NCI-H748 treated with DMSO at 0.1 percent for 48 hours (cell line): ENCODE measurements around the gene FAAP20.

ENCODE experiments used
- DNase-seq: peaks from one replicate; lab custom pipeline; 2025; lab: John Stamatoyannopoulos, UW

FAAP20 gene

DNA sequence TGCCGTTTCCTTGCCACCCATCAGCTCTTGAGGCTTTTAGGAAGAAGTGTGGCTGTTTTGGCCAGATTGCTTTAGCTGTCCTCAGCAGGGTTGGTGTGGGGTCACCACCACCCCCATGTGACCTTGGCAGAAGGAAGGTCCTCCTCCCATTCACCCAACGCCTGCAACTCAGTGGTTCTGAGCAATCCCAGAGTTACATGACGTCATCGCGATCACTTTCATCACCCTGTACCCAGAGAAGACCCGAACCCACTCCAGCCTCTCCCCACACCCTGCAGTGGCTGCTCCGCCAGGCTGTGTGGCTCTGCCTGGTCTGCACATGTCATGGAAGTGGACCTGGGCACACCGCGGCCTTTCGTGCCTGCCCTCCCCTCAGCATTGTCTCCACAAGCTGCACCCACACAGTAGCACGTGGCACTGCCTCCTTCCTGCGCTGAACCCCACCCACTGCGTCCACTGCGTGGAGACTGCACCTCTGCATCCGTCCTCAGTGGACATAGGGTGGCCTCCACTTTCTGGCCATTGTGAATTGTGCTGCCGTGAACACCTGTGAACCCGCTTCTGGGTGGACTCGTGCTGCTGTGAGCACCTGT is 16.5 kb downstream of the FAAP20 start:
- DNase-seq, result no peak

DNA sequence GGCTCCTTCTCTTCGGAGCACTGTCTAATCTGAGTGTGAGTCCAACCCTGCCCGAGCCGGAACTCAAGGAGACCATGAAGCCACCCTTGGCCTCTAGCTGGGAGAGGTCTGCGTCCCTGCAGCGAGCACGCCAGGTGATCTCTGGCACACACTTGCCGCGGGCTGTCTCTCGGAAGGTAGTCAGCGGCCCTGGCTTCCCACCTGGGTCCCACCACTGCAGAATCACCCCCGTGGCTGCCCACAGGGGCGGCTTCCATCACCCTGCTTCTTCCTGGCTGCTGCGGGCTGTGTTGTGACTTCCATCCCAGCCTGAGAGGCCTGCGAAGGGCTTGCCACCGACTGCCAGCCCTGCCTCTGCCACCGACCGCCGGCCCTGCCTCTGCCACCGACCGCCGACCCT is 17.0 kb downstream of the FAAP20 start:
- DNase-seq, result no peak

DNA sequence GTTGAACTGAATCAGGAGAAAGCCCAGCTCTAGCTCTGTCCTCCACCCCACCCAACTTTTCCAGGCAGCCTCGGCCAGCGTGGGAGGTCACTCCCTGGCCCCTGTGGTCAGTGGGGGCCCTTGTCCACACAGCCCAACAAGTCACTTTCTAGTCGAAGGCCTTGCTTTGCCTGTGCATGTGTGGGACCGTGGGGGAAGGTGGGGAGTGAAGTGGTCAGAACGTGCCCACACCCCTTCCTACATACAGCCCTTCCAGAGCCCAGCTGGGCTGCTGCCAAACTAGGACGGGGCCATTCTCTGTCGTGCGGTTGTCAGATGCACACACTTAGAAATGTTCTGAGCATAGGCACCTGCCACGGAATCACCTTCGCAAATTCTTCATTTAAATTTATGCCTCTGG is 18.0 kb downstream of the FAAP20 start:
- DNase-seq, result no peak

DNA sequence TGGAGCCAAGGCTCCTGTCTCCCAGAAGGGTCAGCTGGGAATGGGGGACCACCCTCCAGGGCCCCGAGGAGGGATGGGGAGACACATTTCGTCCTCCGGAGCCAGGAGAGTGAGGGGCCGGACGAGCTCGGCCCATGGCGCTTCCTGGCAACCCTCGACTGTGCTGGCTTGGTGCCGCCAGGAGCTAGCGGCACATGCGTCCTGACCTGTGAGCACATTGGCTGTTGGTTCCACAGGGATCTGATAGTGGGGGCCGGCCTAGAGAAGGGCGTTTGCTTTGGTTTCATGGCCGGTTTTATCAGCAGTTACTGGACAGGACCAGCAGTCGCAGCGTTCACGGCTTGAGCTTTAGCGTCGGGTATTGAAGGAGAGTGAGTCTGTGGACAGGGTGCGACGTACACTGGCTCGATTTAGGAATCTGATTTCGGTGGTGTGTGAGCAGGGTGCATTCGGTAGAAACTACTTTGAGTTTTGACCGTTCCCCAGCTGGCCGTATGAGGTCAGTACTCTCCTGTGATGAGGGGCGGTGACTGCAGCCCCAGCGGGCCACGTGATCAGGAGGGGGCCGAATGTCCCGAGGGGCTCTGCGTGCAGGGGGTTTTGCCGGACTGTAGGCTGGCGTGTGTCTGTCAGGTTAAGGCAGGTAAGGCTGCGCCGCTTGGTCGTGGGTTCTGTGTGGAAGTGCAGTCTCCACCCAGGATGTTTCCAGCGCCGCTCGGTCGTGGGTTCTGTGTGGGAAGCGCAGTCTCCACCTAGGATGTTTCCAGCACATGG is 18.7 kb downstream of the FAAP20 start:
- no peak for DNase-seq

DNA sequence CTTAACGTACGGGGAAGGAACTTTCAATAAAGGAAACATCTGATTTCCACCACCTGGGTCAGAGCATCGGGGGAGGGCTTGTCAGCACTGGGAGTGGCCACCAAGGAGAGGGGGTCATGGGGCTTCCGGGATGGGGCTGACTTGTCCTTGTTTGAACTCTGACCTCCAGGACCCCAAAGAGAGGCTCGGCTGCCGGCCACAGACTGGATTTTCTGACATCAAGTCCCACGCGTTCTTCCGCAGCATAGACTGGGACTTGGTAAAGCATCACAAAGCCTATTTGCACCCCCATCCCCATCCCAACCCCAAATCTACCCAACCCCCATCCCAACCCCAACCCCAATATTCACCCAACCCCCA is 19.5 kb downstream of the FAAP20 start:
- DNase-seq, result no peak

DNA sequence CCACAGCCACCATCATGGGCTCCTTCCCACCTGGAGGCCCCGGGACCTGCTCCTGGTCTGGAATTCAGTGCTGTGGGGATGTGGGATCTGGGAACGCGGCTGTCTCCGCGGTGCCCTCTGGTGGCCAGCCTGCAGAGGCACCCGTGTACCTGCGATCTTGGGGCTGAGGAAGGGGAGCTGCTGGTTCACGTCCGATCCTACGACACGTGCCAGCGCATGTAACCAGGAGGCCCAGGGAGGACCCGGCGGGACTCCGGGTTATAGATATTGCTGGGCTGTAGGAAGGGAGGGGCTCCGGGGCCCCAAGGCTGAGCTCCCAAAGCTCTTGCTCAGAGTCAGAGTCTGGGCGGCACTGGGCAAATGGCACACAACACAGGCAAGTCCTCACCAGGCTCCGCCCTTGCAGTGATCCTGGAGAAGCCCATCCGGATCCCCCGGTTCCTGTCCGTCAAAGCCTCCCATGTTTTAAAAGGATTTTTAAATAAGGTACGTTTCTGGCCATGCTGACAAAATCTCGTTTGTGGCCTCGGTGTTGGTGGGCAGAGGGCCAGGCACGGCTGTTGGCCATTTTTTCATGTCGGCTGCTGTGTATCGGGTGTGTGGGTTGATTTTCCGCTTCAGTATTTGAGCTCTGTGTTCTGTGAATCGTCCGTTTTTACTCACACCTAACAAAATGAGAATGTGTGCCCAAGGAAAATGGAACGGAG is 20.1 kb downstream of the FAAP20 start:
- DNase-seq, result peak; percentile 19

GRCh38 chr1:2173546-2174347 is 20.8 kb downstream of the FAAP20 start:
- no peak for DNase-seq

DNA sequence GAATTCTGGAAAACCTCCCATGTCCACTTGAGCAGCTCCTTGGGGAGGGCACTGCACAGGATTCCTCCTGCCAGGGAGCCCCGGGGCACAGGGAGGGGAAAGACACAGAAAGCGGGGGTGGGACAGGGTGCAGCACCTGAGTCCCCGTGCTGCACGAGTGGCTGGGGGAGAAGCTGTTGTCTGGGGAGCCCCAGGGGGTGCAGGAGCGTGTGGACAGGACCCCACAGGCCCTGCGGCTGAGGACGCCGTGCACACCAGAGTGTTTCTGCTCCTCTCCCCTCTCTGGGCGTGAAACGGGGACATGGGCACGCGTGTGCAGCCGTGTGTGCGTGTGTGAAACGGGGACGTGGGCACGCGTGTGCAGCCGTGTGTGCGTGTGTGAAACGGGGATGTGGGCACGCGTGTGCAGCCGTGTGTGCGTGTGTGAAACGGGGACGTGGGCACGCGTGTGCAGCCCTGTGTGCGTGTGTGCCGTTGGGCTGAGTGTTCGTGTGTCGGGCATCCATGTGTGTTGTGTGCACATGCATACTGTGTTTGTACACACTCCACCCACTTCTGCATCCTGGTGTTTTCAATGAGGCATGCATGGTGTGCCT is 21.9 kb downstream of the FAAP20 start:
- no peak for DNase-seq

DNA sequence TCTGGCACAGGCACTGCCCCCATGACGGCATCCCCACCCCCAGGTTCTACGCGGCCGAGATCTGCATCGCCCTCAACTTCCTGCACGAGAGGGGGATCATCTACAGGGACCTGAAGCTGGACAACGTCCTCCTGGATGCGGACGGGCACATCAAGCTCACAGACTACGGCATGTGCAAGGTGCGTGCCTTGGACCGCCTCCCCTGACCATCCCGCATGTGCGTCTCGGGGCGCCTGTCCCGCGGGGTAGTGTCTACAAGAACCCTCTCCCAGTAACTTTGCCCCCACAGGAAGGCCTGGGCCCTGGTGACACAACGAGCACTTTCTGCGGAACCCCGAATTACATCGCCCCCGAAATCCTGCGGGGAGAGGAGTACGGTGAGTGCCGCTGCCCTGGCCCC is 22.6 kb downstream of the FAAP20 start:
- DNase-seq, result no peak

DNA sequence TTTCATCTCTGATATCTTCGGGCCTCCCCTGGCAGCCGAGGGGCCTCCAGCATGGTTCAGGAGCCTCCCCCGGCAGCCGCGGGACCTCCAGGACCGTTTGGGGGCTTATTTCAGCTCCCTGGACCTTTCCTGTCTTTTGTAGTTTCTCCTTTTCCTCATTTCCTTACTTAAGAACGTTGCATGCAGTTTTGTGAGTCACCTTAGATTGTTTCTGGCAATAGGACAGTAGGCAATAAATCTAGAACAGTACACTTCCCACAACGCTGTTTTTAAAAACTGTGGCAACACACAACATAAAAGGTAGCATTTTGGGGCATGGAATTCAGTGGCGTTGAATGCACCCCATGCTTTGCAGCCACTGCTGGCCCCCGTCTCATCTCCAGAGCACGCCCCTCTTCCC is 24.4 kb downstream of the FAAP20 start:
- DNase-seq, result no peak

- DNase-seq, result no peak
Measured at GRCh38 chr1:2169200-2169836, 25.3 kb downstream of the FAAP20 start.

DNA sequence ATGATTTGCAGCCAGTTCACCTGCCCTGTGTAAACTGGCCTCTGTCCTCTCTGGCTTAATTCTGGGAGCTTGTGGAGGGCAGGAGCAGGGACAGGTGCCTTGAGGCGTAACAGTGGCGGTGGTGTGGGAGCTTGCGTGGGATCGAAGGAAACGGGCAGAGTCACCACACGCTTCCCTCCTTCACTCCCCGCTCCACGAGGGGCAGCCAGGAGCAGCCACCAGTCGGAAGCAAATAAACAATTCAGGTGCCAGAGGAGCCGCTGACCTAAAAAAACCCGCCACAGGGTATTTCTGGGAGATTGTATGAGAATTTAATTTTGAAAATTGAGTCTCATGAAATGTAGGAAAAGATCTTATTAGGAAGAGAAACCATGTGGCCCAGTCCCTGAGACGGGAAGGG is 26.0 kb downstream of the FAAP20 start:
- no peak for DNase-seq

DNA sequence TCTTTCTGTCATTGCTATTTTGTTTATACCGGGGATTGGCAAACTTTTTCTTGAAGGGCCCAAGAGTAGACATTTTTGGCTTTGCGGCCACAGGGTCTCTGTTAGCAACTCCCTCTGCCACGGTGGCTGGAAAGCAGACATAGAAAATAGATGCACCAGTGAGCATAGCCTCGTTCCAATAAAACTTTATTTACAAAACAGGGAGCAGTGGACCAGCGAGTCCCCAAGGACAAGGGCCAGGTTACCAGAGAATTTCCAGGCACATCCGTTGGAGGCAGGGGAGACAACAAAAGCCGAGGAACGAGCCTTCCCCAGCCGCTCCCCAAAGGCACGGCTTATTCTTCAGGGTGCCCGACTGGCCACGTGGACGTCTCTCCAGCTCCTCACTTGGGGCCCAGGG is 26.5 kb downstream of the FAAP20 start:
- no peak for DNase-seq

DNA sequence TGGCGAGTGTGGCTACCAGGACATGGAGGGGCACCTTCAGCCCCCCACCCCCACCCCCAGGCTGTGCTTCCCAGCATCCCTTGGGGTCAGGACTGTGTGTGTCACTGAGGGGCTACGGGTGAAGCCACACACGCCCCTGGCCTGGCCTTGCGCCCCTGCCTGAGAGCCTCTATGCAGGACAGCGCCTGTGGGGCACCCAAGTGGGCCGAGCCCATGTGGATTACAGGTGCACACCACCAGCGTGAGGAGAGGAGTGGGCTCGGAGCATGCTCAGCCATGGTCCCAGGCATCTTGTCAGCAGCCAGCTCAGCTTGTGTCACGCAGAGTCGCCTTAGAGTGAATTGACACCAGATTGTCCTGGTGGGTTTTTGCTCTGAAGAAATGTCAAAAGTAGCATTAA is 27.9 kb downstream of the FAAP20 start:
- DNase-seq, result no peak

DNA sequence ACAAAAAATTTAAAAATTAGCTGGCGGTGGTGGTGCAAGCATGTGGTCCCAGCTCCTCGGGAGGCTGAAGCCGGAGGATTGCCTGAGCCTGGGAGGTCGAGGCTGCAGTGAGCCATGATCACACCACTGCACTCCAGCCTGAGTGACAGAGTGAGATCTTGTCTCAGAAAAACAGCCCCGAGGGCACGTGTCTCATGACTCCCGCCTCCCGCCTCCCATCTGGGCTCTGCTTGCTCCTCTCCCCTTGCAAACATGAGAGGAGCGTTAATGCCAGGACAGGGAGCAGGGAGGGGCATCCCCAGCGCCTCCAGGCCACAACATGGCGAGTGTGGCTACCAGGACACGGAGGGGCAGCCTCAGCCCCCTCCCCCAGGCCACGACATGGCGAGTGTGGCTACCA is 28.3 kb downstream of the FAAP20 start:
- no peak for DNase-seq

DNA sequence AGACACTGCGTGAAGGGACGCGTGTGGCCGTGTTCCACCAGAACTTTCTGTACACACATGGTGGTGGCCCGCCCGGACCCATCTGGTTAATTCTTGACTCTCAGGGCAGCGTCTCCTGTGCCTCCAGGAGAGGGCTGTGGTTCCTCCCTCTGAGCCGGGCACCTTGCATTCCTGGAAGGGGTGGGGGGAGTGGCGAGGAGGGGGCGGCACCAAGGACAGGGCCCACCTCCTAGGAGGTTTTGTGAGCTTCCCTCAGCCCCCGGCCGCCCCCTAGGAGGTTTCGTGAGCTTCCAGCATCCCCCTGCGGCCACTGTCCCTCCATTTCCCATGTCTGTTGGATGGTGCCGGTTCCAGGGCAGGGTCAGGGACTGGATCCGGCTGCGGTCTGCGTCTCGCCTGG is 28.9 kb downstream of the FAAP20 start:
- DNase-seq, result no peak

GRCh38 chr1:2163205-2163604 is 31.4 kb downstream of the FAAP20 start:
- no peak for DNase-seq

DNA sequence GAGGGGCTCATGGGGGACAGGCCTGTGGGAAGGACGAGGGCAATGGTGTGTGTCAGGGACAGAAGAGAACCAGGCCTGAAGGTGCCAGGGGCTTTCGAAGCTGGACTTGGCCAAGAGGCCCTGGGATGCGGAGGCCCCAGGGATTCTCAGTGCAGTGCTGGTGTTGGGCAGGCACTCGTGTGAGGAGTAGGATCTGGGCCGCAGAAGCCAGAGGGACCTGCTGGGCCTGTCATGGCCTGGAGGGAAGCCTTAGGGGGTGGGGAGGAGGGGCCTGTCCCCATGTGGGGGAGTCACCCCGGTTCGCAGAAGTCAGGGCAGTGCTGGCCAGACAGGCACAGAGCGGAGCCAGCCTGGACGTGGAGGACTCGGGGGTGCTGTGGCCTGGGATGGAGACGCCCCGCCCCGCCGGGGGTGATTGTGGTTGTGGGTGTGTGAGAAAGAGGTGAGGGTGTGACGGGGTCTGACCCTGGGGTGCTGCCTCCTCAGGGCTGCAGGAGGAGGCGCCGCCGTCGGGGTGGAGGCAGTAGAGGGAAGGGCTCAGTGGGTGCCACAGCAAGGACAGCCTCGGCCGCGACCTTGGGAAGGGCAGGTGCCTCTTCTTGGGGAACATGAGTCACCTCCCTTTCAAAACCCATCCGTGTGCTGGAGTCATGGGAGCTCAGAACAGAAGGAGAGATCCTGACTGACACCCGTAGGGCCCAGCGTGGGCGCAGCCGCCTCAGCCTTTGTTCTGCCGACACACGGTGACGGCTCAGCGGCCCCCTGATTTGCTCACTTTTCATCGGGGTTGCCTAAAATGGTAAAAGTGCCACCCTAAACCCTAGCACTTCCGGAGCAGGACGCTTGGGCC is 33.9 kb downstream of the FAAP20 start:
- DNase-seq, result no peak

DNA sequence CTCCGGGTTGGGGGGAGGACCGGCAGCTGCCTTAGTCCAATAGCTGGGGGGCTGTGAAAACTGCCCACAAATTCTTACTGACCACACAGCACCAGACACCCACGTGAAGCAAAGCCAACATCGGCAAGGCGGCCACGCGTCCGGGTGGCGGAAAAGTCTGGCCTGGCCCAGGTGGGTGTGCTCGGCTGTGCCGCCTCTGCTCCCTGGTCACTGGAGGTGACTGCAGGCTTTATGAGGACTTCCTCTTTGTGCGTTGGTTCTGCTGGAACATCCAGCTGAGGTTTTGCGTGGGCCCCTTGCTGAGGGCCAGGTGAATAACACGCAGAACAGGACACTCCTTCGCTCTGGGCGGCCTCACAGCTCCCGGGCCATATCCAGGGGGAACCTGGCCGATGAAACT is 35.4 kb downstream of the FAAP20 start:
- DNase-seq, result no peak

DNA sequence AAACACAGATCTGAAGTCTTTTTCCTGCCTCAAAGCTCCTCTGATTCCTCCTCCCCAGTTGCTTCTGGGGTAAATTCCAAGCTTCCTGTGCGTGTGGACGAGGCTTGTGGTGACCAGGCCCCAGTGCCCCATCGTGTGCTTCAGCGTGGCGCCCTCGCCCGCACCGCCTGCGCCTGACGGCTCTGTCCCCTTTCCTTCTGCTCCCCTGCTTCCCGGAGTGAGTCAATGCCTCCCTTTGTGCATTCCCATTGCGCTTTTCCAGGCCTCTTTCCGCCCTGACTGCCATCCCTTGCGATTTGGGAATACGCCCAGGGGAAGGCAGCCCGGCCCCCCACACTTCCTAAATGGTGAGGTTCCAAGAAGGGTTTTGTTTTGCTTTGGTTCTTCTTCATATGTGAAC is 36.3 kb downstream of the FAAP20 start:
- no peak for DNase-seq

GRCh38 chr1:2157856-2158255 is 36.7 kb downstream of the FAAP20 start:
- no peak for DNase-seq
